Common myeloid progenitor, CD34-positive (primary cell): Measurements from ENCODE around the gene FBXO9.

Source experiments
- CTCF ChIA-PET: fragments of 350-600 bp; sonication (Branson Sonifier 250); formaldehyde crosslinking; loops from one replicate; lab custom pipeline; 2021; ENCODE audit warnings: antibody characterized with exemption; lab: Charles Lee
- POLR2A ChIA-PET: fragments of 350-600 bp; sonication (Branson Sonifier 250); formaldehyde crosslinking; loops from one replicate; lab custom pipeline; 2021; ENCODE audit warnings: antibody characterized with exemption; lab: Charles Lee
- DNase-seq, 3 donors: peaks; one replicate each; pipeline versions ENCODE4 v3.0.0 to v3.0.0-alpha.2; 2013
- H3K27ac ChIP-seq, 2 experiments: 1 replicate in 1 of 2; 2 replicates in 1 of 2; pipeline ENCODE4 v1.7.0; 2013; ENCODE audit warnings: inconsistent platforms in 2 of 2, low read length in 2 of 2, mild to moderate bottlenecking in 2 of 2, low read depth in 1 of 2, moderate library complexity in 1 of 2; ENCODE audit not compliant: severe bottlenecking in 2 of 2, insufficient read depth in 1 of 2, poor library complexity in 1 of 2
- H3K27me3 ChIP-seq, 5 experiments: replicated peaks in 2 of 5; 1 replicate in 3 of 5; 2 replicates in 2 of 5; pipeline versions ENCODE4 v1.6.1 to v1.7.0; 2013; ENCODE audit warnings: low read length in 4 of 5, mild to moderate bottlenecking in 2 of 5, moderate library complexity in 2 of 5, inconsistent platforms in 1 of 5; ENCODE audit not compliant: insufficient read depth in 5 of 5, control insufficient read depth in 4 of 5
- H3K36me3 ChIP-seq, 4 experiments: 1 replicate in 2 of 4; 2 replicates in 2 of 4; pipeline versions ENCODE4 v1.6.1 to v1.7.0; 2013; ENCODE audit warnings: low read length in 3 of 4, control low read depth in 1 of 4, mild to moderate bottlenecking in 1 of 4; ENCODE audit not compliant: control insufficient read depth in 4 of 4, insufficient read depth in 4 of 4
- H3K4me1 ChIP-seq, 4 experiments: 1 replicate in 3 of 4; 2 replicates in 1 of 4; pipeline versions ENCODE4 v1.6.1 to v1.7.1; 2013; ENCODE audit warnings: low read length in 3 of 4, mild to moderate bottlenecking in 3 of 4, control low read depth in 1 of 4, inconsistent platforms in 1 of 4, moderate library complexity in 1 of 4; ENCODE audit not compliant: control insufficient read depth in 4 of 4, insufficient read depth in 4 of 4; ENCODE audit errors: control extremely low read depth in 1 of 4
- H3K4me3 ChIP-seq, 7 experiments: 1 replicate in 4 of 7; 2 replicates in 3 of 7; pipeline versions ENCODE4 v1.5.1 to v1.7.0; 2013; ENCODE audit warnings: mild to moderate bottlenecking in 7 of 7, low read length in 6 of 7, moderate library complexity in 6 of 7, inconsistent platforms in 2 of 7, low read depth in 2 of 7, control low read depth in 1 of 7; ENCODE audit not compliant: insufficient read depth in 4 of 7, control insufficient read depth in 1 of 7; ENCODE audit errors: extremely low read depth in 1 of 7
- H3K9me3 ChIP-seq, 5 experiments: 1 replicate in 4 of 5; 2 replicates in 1 of 5; pipeline versions ENCODE4 v1.6.1 to v1.7.1; 2013; ENCODE audit warnings: low read length in 4 of 5, mild to moderate bottlenecking in 2 of 5, inconsistent platforms in 1 of 5, low read depth in 1 of 5, moderate library complexity in 1 of 5; ENCODE audit not compliant: control insufficient read depth in 4 of 5, insufficient read depth in 2 of 5; ENCODE audit errors: control extremely low read depth in 1 of 5
- WGBS: methylation state at CpG from one replicate; pipeline ENCODE4 v1.1.5; 2013; ENCODE audit not compliant: insufficient coverage; 5-methylcytosine and 5-hydroxymethylcytosine counted together

Gene FBXO9

GRCh38 chr6:53064726-53065265 lies 408 bp upstream of the FBXO9 start:
- peaks cover 23 to 33% (median 29%) of the 10 kb centered on the region in 4 experiments for H3K4me1 ChIP-seq
- H3K4me3 ChIP-seq: peak overlapping the region; percentile 85 to 100 (median 96)

GRCh38 chr6:53066077-53066417 lies 843 bp downstream of the FBXO9 start:
- Histone ChIP-seq H3K4me1 (peaks cover 16 to 28% (median 19%) of the 10 kb centered on the region in 4 experiments), H3K4me3 (peak overlapping the region; percentile 85 to 100 (median 96)), H3K27me3 (peaks cover 0 to 2% (median 0%) of the 10 kb centered on the region in 5 experiments), H3K36me3 (no peaks in the 10 kb centered on the region), H3K9me3 (no peaks in the 10 kb centered on the region), H3K27ac (peak overlapping the region in 1 of 2 experiments; percentile 83)
- 2% methylated on average over 14 of the region's 19 CpGs for WGBS
- CTCF ChIA-PET: interaction anchor here (1.0 to 2.7 kb wide), 3 partner anchors 10 to 72 kb away, joined by 3 to 16 read pairs (median 6); partner anchors contain the start of gene GSTA4
- peak; percentile 20 to 68 (median 62) for DNase-seq
- POLR2A ChIA-PET: no interaction called here

More at GRCh38 chr6:53064726-53065265, 408 bp upstream of the FBXO9 start:
- DNase-seq: peak; percentile 97 to 98 (median 98)
- H3K27ac ChIP-seq: peak overlapping the region; percentile 40 to 83
- ChIA-PET CTCF (interaction anchor here (0.7 to 2.7 kb wide), 3 partner anchors 8 to 73 kb away, joined by 3 to 16 read pairs (median 6); partner anchors contain the start of gene GSTA4), POLR2A (no interaction called here)
- peaks cover 0 to 2% (median 0%) of the 10 kb centered on the region in 5 experiments for H3K27me3 ChIP-seq
- WGBS: 0% methylated on average over 22 of the region's 26 CpGs
- no peaks in the 10 kb centered on the region for H3K36me3 ChIP-seq
- H3K9me3 ChIP-seq: no peaks in the 10 kb centered on the region

- Histone ChIP-seq H3K9me3 (no peaks in the 10 kb centered on the region), H3K4me1 (peaks cover 15 to 25% (median 16%) of the 10 kb centered on the region in 4 experiments), H3K27me3 (peaks cover 0 to 2% (median 0%) of the 10 kb centered on the region in 5 experiments), H3K36me3 (peaks cover 0 to 3% (median under 1%) of the 10 kb centered on the region in 4 experiments), H3K4me3 (peak overlapping the region in 3 of 7 experiments; percentile 28 to 89 (median 85)), H3K27ac (peak overlapping the region in 1 of 2 experiments; percentile 83)
- ChIA-PET POLR2A (interaction anchor here (0.6 kb wide), 1 partner anchor 111 kb away, joined by 3 read pairs; no protein-coding TSS in a partner anchor), CTCF (interaction anchor here (1.6 to 2.7 kb wide), 2 partner anchors 73 to 781 kb away, joined by 3 to 16 read pairs; partner anchors contain the start of gene GSTA4)
- WGBS: 73% methylated on average over 1 of the region's 4 CpGs
- no peak for DNase-seq
Observed at GRCh38 chr6:53066874-53067706, 1.9 kb downstream of the FBXO9 start.

GRCh38 chr6:53067849-53068361 lies 2.7 kb downstream of the FBXO9 start:
- ChIA-PET CTCF (interaction anchor here (0.7 to 1.6 kb wide), 5 partner anchors 11 to 782 kb away, joined by 3 to 4 read pairs (median 3); no protein-coding TSS in a partner anchor), POLR2A (no interaction called here)
- no peaks in the 10 kb centered on the region for H3K9me3 ChIP-seq
- no peak overlapping the region for H3K27ac ChIP-seq
- peak in 1 of 3 donors; percentile 42 for DNase-seq
- H3K4me1 ChIP-seq: peaks cover 13 to 25% (median 15%) of the 10 kb centered on the region in 4 experiments
- peaks cover 0 to under 1% (median 0%) of the 10 kb centered on the region in 5 experiments for H3K27me3 ChIP-seq
- peak overlapping the region in 1 of 7 experiments; percentile 19 for H3K4me3 ChIP-seq
- WGBS: no CpG with 5 or more reads among the region's 1 CpG
- H3K36me3 ChIP-seq: peaks cover 0 to 9% (median 5%) of the 10 kb centered on the region in 4 experiments

GRCh38 chr6:53069427-53069826 lies 4.2 kb downstream of the FBXO9 start:
- WGBS: no CpG with 5 or more reads among the region's 1 CpG
- no peak for DNase-seq
- H3K9me3 ChIP-seq: no peaks in the 10 kb centered on the region
- H3K27me3 ChIP-seq: no peaks in the 10 kb centered on the region
- peaks cover 10 to 24% (median 13%) of the 10 kb centered on the region in 4 experiments for H3K4me1 ChIP-seq
- peaks cover 2 to 21% (median 11%) of the 10 kb centered on the region in 4 experiments for H3K36me3 ChIP-seq
- H3K27ac ChIP-seq: no peak overlapping the region
- no peak overlapping the region for H3K4me3 ChIP-seq
- CTCF ChIA-PET: no interaction called here
- POLR2A ChIA-PET: no interaction called here

- H3K27me3 ChIP-seq: no peaks in the 10 kb centered on the region
- no peak overlapping the region for H3K4me3 ChIP-seq
- H3K36me3 ChIP-seq: peaks cover 7 to 21% (median 14%) of the 10 kb centered on the region in 4 experiments
- ChIA-PET CTCF (interaction anchor here (1.4 kb wide), 1 partner anchor 10 kb away, joined by 4 read pairs; no protein-coding TSS in a partner anchor), POLR2A (no interaction called here)
- WGBS: 100% methylated on average over 1 of the region's 1 CpG
- peak in 2 of 3 donors; percentile 47 to 51 for DNase-seq
- peaks cover 9 to 22% (median 12%) of the 10 kb centered on the region in 4 experiments for H3K4me1 ChIP-seq
- no peaks in the 10 kb centered on the region for H3K9me3 ChIP-seq
- H3K27ac ChIP-seq: no peak overlapping the region
Observed at GRCh38 chr6:53070806-53071205, 5.6 kb downstream of the FBXO9 start.
